HCT116 (cell line): ENCODE results near the gene PACS2. TPM values are rescaled to one million over a fixed set of nuclear protein-coding genes. Genes with fewer than 3 reads are reported as not detected.

Experiments used
- ATAC-seq: fragments of 200-7000 bp; cut with Tn5 transposase; 2 replicates; pipeline ENCODE4 v1.9.1; 2020; ENCODE audit warnings: mild to moderate bottlenecking, moderate library complexity
- BruUV-seq: library from RNA; stranded (reverse); fragments of 400-500 nt; replicated peaks from 2 replicates; lab custom pipeline; 2021; lab: Mats Ljungman, UMichigan
- CTCF ChIA-PET: fragments of 300-600 bp; sonication (Branson Sonifier 250); formaldehyde crosslinking; loops from one replicate; lab custom pipeline; 2021; ENCODE audit warnings: antibody characterized with exemption; lab: Charles Lee
- POLR2A ChIA-PET: fragments of 300-600, 350-600 bp; sonication (Branson Sonifier 250); formaldehyde crosslinking; loops from one replicate; lab custom pipeline; 2021; ENCODE audit warnings: antibody characterized with exemption; lab: Charles Lee
- RAD21 ChIA-PET, 2 experiments: fragments of 300-600 bp; sonication (Branson Sonifier 250); formaldehyde crosslinking; loops; one replicate each; lab custom pipeline; 2023; ENCODE audit warnings: low total read pairs in 2 of 2; ENCODE audit not compliant: uncharacterized antibody in 2 of 2, unreplicated experiment in 2 of 2, low non-redundant PET in 1 of 2; lab: Charles Lee
- DNase-seq: peaks from one replicate; pipeline ENCODE4 v3.0.0-alpha.2; 2010; ENCODE audit warnings: low read depth, low spot score
- H2AFZ ChIP-seq: fragments of 200-600 bp; shearing (Covaris generic), sonication (generic); 2 replicates; pipeline ENCODE4 v1.6.1; 2017; ENCODE audit warnings: low read depth, mixed run types, mixed read lengths, antibody characterized with exemption, low read length; ENCODE audit not compliant: poor library complexity, severe bottlenecking
- H3K27ac ChIP-seq: 2 replicates; pipeline ENCODE4 v1.5.1; 2012; ENCODE audit warnings: low read depth, low read length
- H3K27me3 ChIP-seq: fragments of 200-600 bp; sonication (generic); 2 replicates; pipeline ENCODE4 v1.6.1; 2016; ENCODE audit warnings: mixed run types, low read length, mixed read lengths; ENCODE audit not compliant: insufficient read depth
- H3K36me3 ChIP-seq, 2 experiments: fragments of 200-500 bp in 1 of 2; fragments of 200-600 bp in 1 of 2; sonication (Bioruptor generic) in 1 of 2; sonication (generic) in 1 of 2; 2 replicates each; pipeline versions ENCODE4 v1.5.1 to v1.6.1; 2014 to 2016; ENCODE audit warnings: low read length in 2 of 2, inconsistent platforms in 1 of 2, mixed read lengths in 1 of 2, mixed run types in 1 of 2; ENCODE audit not compliant: insufficient read depth in 2 of 2, control insufficient read depth in 1 of 2
- H3K4me1 ChIP-seq, 2 experiments: fragments of 200-600 bp in 1 of 2; sonication (generic) in 1 of 2; 2 replicates each; pipeline versions ENCODE4 v1.5.1 to v1.6.1; 2012 to 2017; ENCODE audit warnings: low read length in 2 of 2, inconsistent platforms in 1 of 2, mild to moderate bottlenecking in 1 of 2, mixed read lengths in 1 of 2, mixed run types in 1 of 2, moderate library complexity in 1 of 2; ENCODE audit not compliant: insufficient read depth in 2 of 2, control insufficient read depth in 1 of 2
- H3K4me2 ChIP-seq: fragments of 200-600 bp; sonication (generic); 2 replicates; pipeline ENCODE4 v1.6.1; 2017; ENCODE audit warnings: mixed run types, low read length, mixed read lengths
- H3K4me3 ChIP-seq, 2 experiments: fragments of 200-600 bp in 1 of 2; sonication (generic) in 1 of 2; replicated peaks in 1 of 2; 2 replicates each; pipeline ENCODE4 v1.5.1; 2011 to 2016; ENCODE audit warnings: low read length in 2 of 2, control low read depth in 1 of 2, low read depth in 1 of 2, mild to moderate bottlenecking in 1 of 2, mixed read lengths in 1 of 2, mixed run types in 1 of 2
- H3K79me2 ChIP-seq: fragments of 200-600 bp; sonication (generic); 2 replicates; pipeline ENCODE4 v1.6.1; 2017; ENCODE audit warnings: mild to moderate bottlenecking, mixed run types, low read length, moderate library complexity, mixed read lengths; ENCODE audit not compliant: insufficient read depth
- H3K9ac ChIP-seq: fragments of 200-600 bp; sonication (generic); 2 replicates; pipeline ENCODE4 v1.6.1; 2016; ENCODE audit warnings: low read length, mixed read lengths
- H3K9me2 ChIP-seq: fragments of 200-600 bp; sonication (generic), shearing (Covaris generic); 2 replicates; pipeline ENCODE4 v1.6.1; 2017; ENCODE audit warnings: mixed run types, mild to moderate bottlenecking, moderate library complexity; ENCODE audit not compliant: insufficient read depth
- H3K9me3 ChIP-seq, 2 experiments: fragments of 200-500 bp in 1 of 2; fragments of 200-600 bp in 1 of 2; sonication (Bioruptor generic) in 1 of 2; sonication (generic) in 1 of 2; 2 replicates each; pipeline ENCODE4 v1.6.1; 2014 to 2017; ENCODE audit warnings: low read length in 2 of 2, mixed read lengths in 2 of 2, inconsistent platforms in 1 of 2, low read depth in 1 of 2, mild to moderate bottlenecking in 1 of 2, mixed run types in 1 of 2, moderate library complexity in 1 of 2; ENCODE audit not compliant: control insufficient read depth in 1 of 2, insufficient read depth in 1 of 2
- H4K20me1 ChIP-seq: fragments of 200-600 bp; sonication (generic), shearing (Covaris generic); 2 replicates; pipeline ENCODE4 v1.6.1; 2017; ENCODE audit warnings: mixed run types, mild to moderate bottlenecking, moderate library complexity; ENCODE audit not compliant: insufficient read depth
- CEBPB ChIP-seq: IDR thresholded peaks from 2 replicates; pipeline ENCODE4 v1.6.1; 2012; ENCODE audit warnings: low read depth
- EGR1 ChIP-seq: IDR thresholded peaks from 2 replicates; pipeline ENCODE4 v1.6.1; 2012; ENCODE audit warnings: low read depth
- ELF1 ChIP-seq: IDR thresholded peaks from 2 replicates; pipeline ENCODE4 v1.6.1; 2012; ENCODE audit warnings: low read depth, borderline replicate concordance
- EZH2 ChIP-seq: fragments of 200-600 bp; sonication (generic); IDR thresholded peaks from 2 replicates; pipeline ENCODE4 v1.6.1; 2017; ENCODE audit warnings: antibody characterized with exemption, mixed run types
- EZH2phosphoT487 ChIP-seq: fragments of 200-600 bp; IDR thresholded peaks from 2 replicates; pipeline ENCODE4 v1.6.1; 2018; ENCODE audit warnings: antibody characterized with exemption, borderline replicate concordance
- FOSL1 ChIP-seq: IDR thresholded peaks from 2 replicates; pipeline ENCODE4 v1.6.1; 2012; ENCODE audit warnings: low read depth
- MAX ChIP-seq: IDR thresholded peaks from 2 replicates; pipeline ENCODE4 v1.6.1; 2012
- POLR2AphosphoS5 ChIP-seq: IDR thresholded peaks from 2 replicates; pipeline ENCODE4 v1.6.1; 2011; ENCODE audit warnings: mild to moderate bottlenecking, low read depth, low read length, moderate library complexity
- RAD21 ChIP-seq: IDR thresholded peaks from 2 replicates; pipeline ENCODE4 v1.6.1; 2012; ENCODE audit warnings: low read depth, mild to moderate bottlenecking
- REST ChIP-seq: IDR thresholded peaks from 2 replicates; pipeline ENCODE4 v1.6.1; 2012; ENCODE audit warnings: low read depth
- SIN3A ChIP-seq: IDR thresholded peaks from 2 replicates; pipeline ENCODE4 v1.6.1; 2012; ENCODE audit warnings: low read depth
- SP1 ChIP-seq: IDR thresholded peaks from 2 replicates; pipeline ENCODE4 v1.6.1; 2012; ENCODE audit warnings: low read depth
- ZNF274 ChIP-seq: fragments of 200-500 bp; sonication (Bioruptor generic); IDR thresholded peaks from 2 replicates; pipeline ENCODE4 v1.6.1; 2014; ENCODE audit warnings: mild to moderate bottlenecking, low read depth, low read length, inconsistent platforms
- intact Hi-C: fragments of 100-400 bp; cut with micrococcal nuclease; formaldehyde crosslinking; loops from 2 replicates; pipeline ENCODE4 v1.10.0; 2022
- total RNA-seq: library from RNA; stranded (reverse); gene quantifications from one replicate; pipeline ENCODE4 v1.2.1, GENCODE V29; 2021; ENCODE audit not compliant: unreplicated experiment
- TF ChIP-seq, protein P1 (sequence below): IDR thresholded peaks from 2 replicates; pipeline ENCODE4 v1.6.1; 2011; ENCODE audit warnings: mild to moderate bottlenecking, low read length, moderate library complexity; ENCODE audit not compliant: insufficient replicate concordance; ENCODE audit errors: extremely low read depth

The PACS2 gene
- total RNA-seq, 1 experiment from 2014 or later: 75.5 TPM

GRCh38 chr14:105325303-105325702 is 10.8 kb downstream of the PACS2 start (continued):
- TF ChIP-seq REST (no peak), EZH2phosphoT487 (no peak), RAD21 (no peak)

GRCh38 chr14:105325716-105326567 is 11.4 kb downstream of the PACS2 start:
- peaks cover 55% of the 10 kb centered on the region for H3K79me2 ChIP-seq
- H3K27ac ChIP-seq: no peak overlapping the region
- no peak overlapping the region for H2AFZ ChIP-seq
- H4K20me1 ChIP-seq: no peaks in the 10 kb centered on the region
- DNase-seq: no peak
- H3K9me2 ChIP-seq: no peaks in the 10 kb centered on the region
- no peak for ATAC-seq
- H3K27me3 ChIP-seq: no peaks in the 10 kb centered on the region
- H3K4me2 ChIP-seq: no peak overlapping the region
- CTCF ChIA-PET: no interaction called here
- H3K4me1 ChIP-seq: peaks cover 14 to 17% of the 10 kb centered on the region in 2 experiments; a peak in 3 of 4 replicates
- H3K9me3 ChIP-seq: no peaks in the 10 kb centered on the region
- H3K4me3 ChIP-seq: no peak overlapping the region
- RAD21 ChIA-PET: no interaction called here
- no peak overlapping the region for H3K9ac ChIP-seq
- intact Hi-C loops: no loop called here
- POLR2A ChIA-PET: interaction anchor here (1.0 kb wide), 1 partner anchor 25 kb away, joined by 4 read pairs; no protein-coding TSS in a partner anchor
- no TSS peak for BruUV-seq
- no peaks in the 10 kb centered on the region for H3K36me3 ChIP-seq
- TF ChIP-seq RAD21 (no peak), EGR1 (no peak), ZNF274 (no peak), EZH2 (no peak), POLR2AphosphoS5 (no peak), REST (no peak), ELF1 (no peak), CEBPB (no peak), FOSL1 (no peak), MAX (no peak), SIN3A (no peak), SP1 (no peak)
- TF ChIP-seq, protein P1, sequence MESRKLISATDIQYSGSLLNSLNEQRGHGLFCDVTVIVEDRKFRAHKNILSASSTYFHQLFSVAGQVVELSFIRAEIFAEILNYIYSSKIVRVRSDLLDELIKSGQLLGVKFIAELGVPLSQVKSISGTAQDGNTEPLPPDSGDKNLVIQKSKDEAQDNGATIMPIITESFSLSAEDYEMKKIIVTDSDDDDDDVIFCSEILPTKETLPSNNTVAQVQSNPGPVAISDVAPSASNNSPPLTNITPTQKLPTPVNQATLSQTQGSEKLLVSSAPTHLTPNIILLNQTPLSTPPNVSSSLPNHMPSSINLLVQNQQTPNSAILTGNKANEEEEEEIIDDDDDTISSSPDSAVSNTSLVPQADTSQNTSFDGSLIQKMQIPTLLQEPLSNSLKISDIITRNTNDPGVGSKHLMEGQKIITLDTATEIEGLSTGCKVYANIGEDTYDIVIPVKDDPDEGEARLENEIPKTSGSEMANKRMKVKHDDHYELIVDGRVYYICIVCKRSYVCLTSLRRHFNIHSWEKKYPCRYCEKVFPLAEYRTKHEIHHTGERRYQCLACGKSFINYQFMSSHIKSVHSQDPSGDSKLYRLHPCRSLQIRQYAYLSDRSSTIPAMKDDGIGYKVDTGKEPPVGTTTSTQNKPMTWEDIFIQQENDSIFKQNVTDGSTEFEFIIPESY: no peak
